ENCODE data around the gene SYT8. TPM values are rescaled to one million over a fixed set of nuclear protein-coding genes. Genes with fewer than 3 reads are reported as not detected.

SYT8 gene
- total RNA-seq, 1 donor from 2014 or later, result 7.3 TPM

DNA sequence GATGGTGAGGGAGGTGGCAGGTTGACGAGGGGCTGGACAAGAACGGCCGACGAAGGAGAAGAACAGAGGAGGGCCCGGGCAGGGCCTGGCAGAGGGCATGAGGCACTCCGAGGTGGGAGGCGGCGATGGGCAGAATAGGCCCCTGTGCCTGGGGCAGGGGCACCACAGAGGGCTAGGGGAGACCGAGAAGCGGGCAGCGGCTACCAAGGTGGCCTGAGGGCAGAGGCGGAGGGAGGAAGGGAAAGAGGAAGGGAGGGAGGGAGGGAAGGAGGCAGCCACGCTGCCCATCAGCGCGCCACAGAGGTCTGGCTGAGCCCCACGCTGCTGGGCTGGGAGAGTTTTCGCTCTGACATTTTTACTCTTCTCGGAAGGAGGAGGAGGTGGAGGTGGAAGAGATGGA, 29.4 kb downstream of the SYT8 start:
- peaks cover 14% of the 10 kb centered on the region for H3K4me1 Mint-ChIP-seq (ENCODE audit: low read depth)
- H3K27me3 Mint-ChIP-seq (ENCODE audit: low read depth), result no peaks in the 10 kb centered on the region
- peak overlapping the region; percentile 96 for H3K27ac Mint-ChIP-seq (ENCODE audit: unreplicated experiment)
- no peak for DNase-seq (ENCODE audit: low spot score)
- H3K36me3 Mint-ChIP-seq (ENCODE audit: low read depth), result no peaks in the 10 kb centered on the region
- H3K9me3 Mint-ChIP-seq (ENCODE audit: low read depth), result no peaks in the 10 kb centered on the region
- TF ChIP-seq, protein P1, sequence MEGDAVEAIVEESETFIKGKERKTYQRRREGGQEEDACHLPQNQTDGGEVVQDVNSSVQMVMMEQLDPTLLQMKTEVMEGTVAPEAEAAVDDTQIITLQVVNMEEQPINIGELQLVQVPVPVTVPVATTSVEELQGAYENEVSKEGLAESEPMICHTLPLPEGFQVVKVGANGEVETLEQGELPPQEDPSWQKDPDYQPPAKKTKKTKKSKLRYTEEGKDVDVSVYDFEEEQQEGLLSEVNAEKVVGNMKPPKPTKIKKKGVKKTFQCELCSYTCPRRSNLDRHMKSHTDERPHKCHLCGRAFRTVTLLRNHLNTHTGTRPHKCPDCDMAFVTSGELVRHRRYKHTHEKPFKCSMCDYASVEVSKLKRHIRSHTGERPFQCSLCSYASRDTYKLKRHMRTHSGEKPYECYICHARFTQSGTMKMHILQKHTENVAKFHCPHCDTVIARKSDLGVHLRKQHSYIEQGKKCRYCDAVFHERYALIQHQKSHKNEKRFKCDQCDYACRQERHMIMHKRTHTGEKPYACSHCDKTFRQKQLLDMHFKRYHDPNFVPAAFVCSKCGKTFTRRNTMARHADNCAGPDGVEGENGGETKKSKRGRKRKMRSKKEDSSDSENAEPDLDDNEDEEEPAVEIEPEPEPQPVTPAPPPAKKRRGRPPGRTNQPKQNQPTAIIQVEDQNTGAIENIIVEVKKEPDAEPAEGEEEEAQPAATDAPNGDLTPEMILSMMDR (IDR thresholded peaks at IDR 0.05), result no peak
- H3K4me3 Mint-ChIP-seq (ENCODE audit: unreplicated experiment), result peak overlapping the region; percentile 61

DNA sequence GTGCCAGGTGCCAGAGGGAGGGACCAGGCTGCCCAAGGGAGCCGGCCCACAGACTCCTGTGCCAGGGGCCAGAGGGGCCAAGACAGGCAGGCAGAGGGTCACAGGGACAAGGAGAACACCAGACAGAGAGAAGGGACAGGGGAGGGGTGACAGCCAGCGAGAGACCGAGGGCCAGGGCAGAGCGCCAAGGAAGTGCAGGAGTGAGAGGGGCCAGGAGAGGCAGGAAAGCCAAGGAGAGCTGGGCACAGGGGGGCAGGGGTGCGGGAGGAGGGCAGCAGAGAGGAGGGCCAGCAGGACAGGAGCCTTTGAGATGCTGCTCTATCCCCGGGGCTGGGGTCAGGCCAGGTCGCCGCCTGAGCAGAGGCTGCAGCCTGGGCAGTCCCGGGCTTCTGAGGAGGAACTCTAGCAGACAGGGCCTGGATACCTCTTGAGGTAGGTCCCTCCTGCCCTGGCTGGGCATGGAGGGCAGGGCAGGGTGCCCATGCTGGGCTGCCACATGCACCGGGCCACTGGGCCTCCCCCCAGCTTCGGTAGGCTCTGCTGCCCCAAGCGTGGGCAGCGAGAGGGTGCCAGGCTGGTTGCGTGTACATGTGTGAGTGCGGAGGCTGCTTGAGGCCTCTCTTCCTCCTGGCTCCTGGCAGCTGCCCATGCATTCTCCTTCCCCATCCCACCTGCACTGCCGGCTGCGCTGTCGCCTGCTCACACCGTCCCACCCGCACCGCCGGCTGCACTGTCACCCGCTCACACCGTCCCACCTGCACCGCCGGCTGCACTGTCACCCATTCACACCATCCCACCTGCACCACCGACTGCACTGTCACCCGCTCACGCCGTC, 30.3 kb downstream of the SYT8 start:
- peaks cover 14% of the 10 kb centered on the region for H3K4me1 Mint-ChIP-seq (ENCODE audit: low read depth)
- peak overlapping the region; percentile 50 for H3K27ac Mint-ChIP-seq (ENCODE audit: unreplicated experiment)
- no peaks in the 10 kb centered on the region for H3K27me3 Mint-ChIP-seq (ENCODE audit: low read depth)
- no peaks in the 10 kb centered on the region for H3K36me3 Mint-ChIP-seq (ENCODE audit: low read depth)
- DNase-seq (ENCODE audit: low spot score), result no peak
- peak overlapping the region; percentile 61 for H3K4me3 Mint-ChIP-seq (ENCODE audit: unreplicated experiment)
- no peaks in the 10 kb centered on the region for H3K9me3 Mint-ChIP-seq (ENCODE audit: low read depth)
- TF ChIP-seq, protein P1 (IDR thresholded peaks at IDR 0.05), result no peak

DNA sequence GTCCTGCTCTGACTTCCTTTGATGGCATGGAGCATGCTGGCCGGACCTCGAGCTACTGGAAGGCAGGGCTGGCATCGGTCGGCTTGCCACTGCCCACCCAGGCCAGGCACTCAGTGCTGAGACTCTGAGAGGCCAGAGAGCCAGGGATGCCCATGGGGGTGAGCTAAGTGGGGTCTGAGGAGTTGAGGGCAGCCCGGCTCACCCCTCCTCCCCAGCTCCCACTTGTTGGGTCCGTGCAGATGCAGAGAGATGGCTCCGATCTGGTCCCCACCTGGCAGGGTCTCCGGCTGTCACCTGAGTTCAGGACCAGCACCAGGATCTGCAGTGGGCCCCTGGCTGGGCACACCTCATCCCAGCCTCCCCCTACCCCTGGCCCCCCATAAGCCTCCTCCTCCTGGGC, 31.4 kb downstream of the SYT8 start:
- no peak overlapping the region for H3K27ac Mint-ChIP-seq (ENCODE audit: unreplicated experiment)
- no peak overlapping the region for H3K4me3 Mint-ChIP-seq (ENCODE audit: unreplicated experiment)
- H3K36me3 Mint-ChIP-seq (ENCODE audit: low read depth), result no peaks in the 10 kb centered on the region
- no peak for DNase-seq (ENCODE audit: low spot score)
- H3K9me3 Mint-ChIP-seq (ENCODE audit: low read depth), result no peaks in the 10 kb centered on the region
- peaks cover 23% of the 10 kb centered on the region for H3K4me1 Mint-ChIP-seq (ENCODE audit: low read depth)
- no peaks in the 10 kb centered on the region for H3K27me3 Mint-ChIP-seq (ENCODE audit: low read depth)
- TF ChIP-seq, protein P1 (IDR thresholded peaks at IDR 0.05), result no peak

DNA sequence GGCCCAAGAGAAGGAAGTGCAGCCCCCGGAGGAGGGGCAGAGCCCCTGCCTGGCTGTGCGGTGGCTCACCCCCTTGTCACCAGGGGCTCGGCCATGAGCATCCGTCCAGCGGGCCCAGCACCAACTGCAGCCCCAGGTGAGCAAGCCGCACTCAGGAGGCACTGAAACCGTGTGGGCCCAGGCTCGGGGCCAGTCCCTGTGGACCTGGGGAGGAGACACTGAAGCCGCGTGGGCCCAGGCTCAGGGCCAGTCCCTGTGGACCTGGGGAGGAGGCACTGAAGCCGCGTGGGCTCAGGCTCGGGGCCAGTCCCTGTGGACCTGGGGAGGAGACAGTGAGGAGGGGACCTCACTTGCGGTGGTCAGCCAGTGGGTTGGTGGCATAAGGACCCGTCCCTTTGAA, 32.0 kb downstream of the SYT8 start:
- H3K4me3 Mint-ChIP-seq (ENCODE audit: unreplicated experiment), result no peak overlapping the region
- no peak overlapping the region for H3K27ac Mint-ChIP-seq (ENCODE audit: unreplicated experiment)
- no peaks in the 10 kb centered on the region for H3K9me3 Mint-ChIP-seq (ENCODE audit: low read depth)
- peaks cover 24% of the 10 kb centered on the region for H3K4me1 Mint-ChIP-seq (ENCODE audit: low read depth)
- DNase-seq (ENCODE audit: low spot score), result no peak
- H3K27me3 Mint-ChIP-seq (ENCODE audit: low read depth), result no peaks in the 10 kb centered on the region
- no peaks in the 10 kb centered on the region for H3K36me3 Mint-ChIP-seq (ENCODE audit: low read depth)
- TF ChIP-seq, protein P1 (IDR thresholded peaks at IDR 0.05), result no peak

DNA sequence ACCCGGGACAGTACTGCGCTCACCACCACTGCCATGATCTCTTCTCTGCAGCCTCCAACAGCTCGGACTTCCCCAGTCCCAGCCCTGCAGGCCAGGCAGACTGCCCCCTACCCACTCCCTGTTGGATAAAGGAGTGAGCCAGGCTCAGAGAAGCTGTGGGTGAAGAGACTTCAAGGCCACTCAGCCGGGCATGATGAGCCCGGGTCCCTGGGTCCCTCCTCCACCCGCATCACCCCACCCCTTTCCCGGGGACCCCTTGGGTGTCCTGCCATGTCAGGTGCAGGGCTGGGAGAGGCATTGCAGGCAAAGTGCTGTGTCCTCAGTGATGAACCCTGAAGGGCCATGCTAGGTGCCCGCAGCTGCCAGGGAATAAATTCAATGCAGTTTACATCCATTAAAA, 32.6 kb downstream of the SYT8 start:
- Mint-ChIP-seq H3K4me3 (ENCODE audit: unreplicated experiment) (no peak overlapping the region), H3K4me1 (ENCODE audit: low read depth) (peaks cover 27% of the 10 kb centered on the region), H3K9me3 (ENCODE audit: low read depth) (no peaks in the 10 kb centered on the region), H3K27ac (ENCODE audit: unreplicated experiment) (no peak overlapping the region), H3K27me3 (ENCODE audit: low read depth) (no peaks in the 10 kb centered on the region), H3K36me3 (ENCODE audit: low read depth) (no peaks in the 10 kb centered on the region)
- no peak for DNase-seq (ENCODE audit: low spot score)
- TF ChIP-seq, protein P1 (IDR thresholded peaks at IDR 0.05), result no peak
